GM10248 (cell line): ENCODE results near the gene CCP110.

Experiments
- CTCF ChIA-PET: fragments of 300-600 bp; sonication (Branson Sonifier 250); formaldehyde crosslinking; extraction: SDS; loops from one replicate; lab custom pipeline; 2021; ENCODE audit warnings: antibody characterized with exemption; lab: Yijun Ruan, JAX
- POLR2A ChIA-PET: fragments of 350-650 bp; sonication (Branson Sonifier 250); formaldehyde crosslinking; extraction: SDS; loops from one replicate; lab custom pipeline; 2020; ENCODE audit warnings: antibody characterized with exemption; lab: Yijun Ruan, JAX
- DNase-seq: peaks from one replicate; pipeline ENCODE4 v3.0.0; 2012; ENCODE audit errors: extremely low spot score
- CTCF ChIP-seq: IDR thresholded peaks from 2 replicates; pipeline ENCODE4 v1.5.1; 2012; ENCODE audit warnings: mild to moderate bottlenecking, low read depth; ENCODE audit errors: extremely low read depth, missing control alignments, control extremely low read depth

The CCP110 gene

GRCh38 chr16:19513377-19514053, 10.2 kb upstream of the CCP110 start:
- no peak for TF ChIP-seq CTCF
- no peak for DNase-seq
- ChIA-PET POLR2A (no interaction called here), CTCF (interaction anchor here (1.0 to 3.5 kb wide), 4 partner anchors 8 to 428 kb away, joined by 3 to 25 read pairs (median 3); partner anchors contain the start of gene VPS35L)

DNA sequence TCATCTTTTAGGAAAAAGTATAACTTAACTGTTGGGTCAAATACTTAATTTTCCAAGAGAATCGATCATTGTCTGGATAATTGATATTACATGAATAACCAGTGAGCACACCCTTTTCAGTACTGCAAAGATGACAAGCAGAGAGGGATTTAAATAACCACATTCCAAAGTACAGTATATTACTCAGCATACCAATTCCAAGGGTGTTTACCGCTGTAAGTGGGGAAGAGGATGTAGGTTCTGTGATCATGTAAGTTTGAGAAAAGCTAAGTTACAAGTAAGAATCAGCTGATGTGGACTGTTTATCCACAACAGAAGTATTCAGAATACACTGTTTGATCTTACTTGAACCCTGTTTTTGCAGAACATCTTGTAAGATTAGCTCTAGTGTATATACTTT, 8.0 kb upstream of the CCP110 start:
- ChIA-PET POLR2A (no interaction called here), CTCF (interaction anchor here (1.2 to 2.7 kb wide), 2 partner anchors 9 to 12 kb away, joined by 4 to 17 read pairs; no protein-coding TSS in a partner anchor)
- no peak for DNase-seq
- no peak for TF ChIP-seq CTCF

GRCh38 chr16:19517424-19518089, 6.2 kb upstream of the CCP110 start:
- ChIA-PET POLR2A (no interaction called here), CTCF (interaction anchor here (1.4 to 2.7 kb wide), 2 partner anchors 14 to 38 kb away, joined by 3 to 17 read pairs; partner anchors contain the start of gene VPS35L)
- no peak for TF ChIP-seq CTCF
- no peak for DNase-seq

GRCh38 chr16:19518388-19518787, 5.4 kb upstream of the CCP110 start:
- ChIA-PET CTCF (interaction anchor here (1.4 to 2.3 kb wide), 2 partner anchors 36 to 37 kb away, joined by 3 to 9 read pairs; partner anchors contain the start of gene VPS35L), POLR2A (no interaction called here)
- no peak for TF ChIP-seq CTCF
- DNase-seq, result no peak

- TF ChIP-seq CTCF, result no peak
- ChIA-PET CTCF (interaction anchor here (1.0 to 2.3 kb wide), 2 partner anchors 17 to 34 kb away, joined by 3 to 9 read pairs; partner anchors contain the start of gene VPS35L), POLR2A (interaction anchor here (0.7 kb wide), 1 partner anchor 25 kb away, joined by 3 read pairs; no protein-coding TSS in a partner anchor)
- DNase-seq, result peak; percentile 27
Measured at GRCh38 chr16:19520861-19521331, 2.8 kb upstream of the CCP110 start.
